Chondrocyte (in vitro differentiated cells): ENCODE measurements around the gene SAMD15. TPM values are rescaled to one million over a fixed set of nuclear protein-coding genes. Genes with fewer than 3 reads are reported as not detected.

Experiments used
- DNase-seq: peaks from one replicate; pipeline ENCODE4 v3.0.0; 2021; ENCODE audit warnings: mixed read lengths, low spot score
- H3K27ac Mint-ChIP-seq: one replicate; pipeline ENCODE4 v1.8.0; 2021; ENCODE audit warnings: mild to moderate bottlenecking, moderate library complexity, mixed read lengths; ENCODE audit not compliant: unreplicated experiment
- H3K27me3 Mint-ChIP-seq: 2 replicates; pipeline ENCODE4 v1.8.0; 2021; ENCODE audit warnings: low read depth, mixed read lengths
- H3K36me3 Mint-ChIP-seq: 2 replicates; pipeline ENCODE4 v1.8.0; 2021; ENCODE audit warnings: low read depth, mixed read lengths
- H3K4me1 Mint-ChIP-seq: 2 replicates; pipeline ENCODE4 v1.8.0; 2021; ENCODE audit warnings: low read depth, mild to moderate bottlenecking, mixed read lengths
- H3K4me3 Mint-ChIP-seq: one replicate; pipeline ENCODE4 v1.8.0; 2021; ENCODE audit warnings: mild to moderate bottlenecking, moderate library complexity, mixed read lengths; ENCODE audit not compliant: unreplicated experiment
- H3K9me3 Mint-ChIP-seq: 2 replicates; pipeline ENCODE4 v1.8.0; 2021; ENCODE audit warnings: low read depth, mixed read lengths
- total RNA-seq: library from RNA; stranded (reverse); gene quantifications from 3 replicates; pipeline ENCODE4 v1.2.1, GENCODE V29; 2021
- TF ChIP-seq, protein P1 (sequence below): fragments of 200-600 bp; sonication (generic); IDR thresholded peaks from 2 replicates; pipeline ENCODE4 v1.5.0; 2021; ENCODE audit warnings: antibody characterized with exemption, mild to moderate bottlenecking, moderate library complexity

Gene SAMD15
- total RNA-seq, 1 donor from 2014 or later = 1.2 TPM

DNA sequence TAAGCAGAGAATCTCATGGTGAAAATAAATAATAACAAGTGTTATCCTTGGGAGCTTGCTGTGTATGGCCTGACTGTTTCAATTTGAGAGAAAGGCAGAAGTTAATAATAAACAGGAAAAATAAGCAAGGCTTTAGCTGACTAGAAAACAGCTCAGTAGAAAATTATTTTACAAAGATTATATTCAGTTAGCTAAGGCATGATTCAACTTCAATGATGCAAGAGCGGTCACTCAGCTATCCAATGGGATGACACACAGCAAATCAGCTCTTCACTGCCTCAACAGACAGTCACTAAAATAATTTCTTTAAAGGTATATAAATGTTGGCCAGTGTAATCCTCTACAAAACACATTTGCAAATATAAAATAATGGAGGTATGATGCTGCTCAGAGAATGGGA, 37.8 kb upstream of the SAMD15 start:
- DNase-seq = no peak

DNA sequence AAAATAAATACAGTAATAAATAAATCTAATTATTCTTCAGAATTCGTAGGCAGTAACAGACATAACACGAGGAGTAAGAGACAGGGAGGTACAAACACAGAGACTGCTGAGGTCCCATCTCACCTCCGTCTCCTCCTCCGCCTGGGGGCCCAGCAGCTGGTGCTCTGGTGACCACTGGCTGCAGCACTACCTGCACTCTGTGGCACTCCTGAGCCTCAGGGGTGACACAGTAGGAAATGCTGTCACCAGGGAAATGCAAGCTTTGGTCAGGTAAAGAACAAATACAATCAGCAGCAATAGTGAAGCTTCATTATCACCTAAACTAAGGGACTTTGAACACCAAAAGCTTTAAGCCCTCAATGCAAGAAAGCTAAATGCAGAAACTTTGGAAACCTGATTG, 36.8 kb upstream of the SAMD15 start:
- no peak for DNase-seq
- H3K27me3 Mint-ChIP-seq = no peaks in the 10 kb centered on the region
- H3K27ac Mint-ChIP-seq = no peak overlapping the region
- peaks cover 2% of the 10 kb centered on the region for H3K4me1 Mint-ChIP-seq
- TF ChIP-seq, protein P1, sequence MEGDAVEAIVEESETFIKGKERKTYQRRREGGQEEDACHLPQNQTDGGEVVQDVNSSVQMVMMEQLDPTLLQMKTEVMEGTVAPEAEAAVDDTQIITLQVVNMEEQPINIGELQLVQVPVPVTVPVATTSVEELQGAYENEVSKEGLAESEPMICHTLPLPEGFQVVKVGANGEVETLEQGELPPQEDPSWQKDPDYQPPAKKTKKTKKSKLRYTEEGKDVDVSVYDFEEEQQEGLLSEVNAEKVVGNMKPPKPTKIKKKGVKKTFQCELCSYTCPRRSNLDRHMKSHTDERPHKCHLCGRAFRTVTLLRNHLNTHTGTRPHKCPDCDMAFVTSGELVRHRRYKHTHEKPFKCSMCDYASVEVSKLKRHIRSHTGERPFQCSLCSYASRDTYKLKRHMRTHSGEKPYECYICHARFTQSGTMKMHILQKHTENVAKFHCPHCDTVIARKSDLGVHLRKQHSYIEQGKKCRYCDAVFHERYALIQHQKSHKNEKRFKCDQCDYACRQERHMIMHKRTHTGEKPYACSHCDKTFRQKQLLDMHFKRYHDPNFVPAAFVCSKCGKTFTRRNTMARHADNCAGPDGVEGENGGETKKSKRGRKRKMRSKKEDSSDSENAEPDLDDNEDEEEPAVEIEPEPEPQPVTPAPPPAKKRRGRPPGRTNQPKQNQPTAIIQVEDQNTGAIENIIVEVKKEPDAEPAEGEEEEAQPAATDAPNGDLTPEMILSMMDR = no peak
- H3K36me3 Mint-ChIP-seq = peaks cover 21% of the 10 kb centered on the region
- no peak overlapping the region for H3K4me3 Mint-ChIP-seq
- no peaks in the 10 kb centered on the region for H3K9me3 Mint-ChIP-seq

More for the DNA sequence above, 37.8 kb upstream of the SAMD15 start:
- TF ChIP-seq, protein P1 = no peak
- no peak overlapping the region for H3K4me3 Mint-ChIP-seq
- no peaks in the 10 kb centered on the region for H3K9me3 Mint-ChIP-seq
- H3K4me1 Mint-ChIP-seq = peaks cover 2% of the 10 kb centered on the region
- H3K27ac Mint-ChIP-seq = no peak overlapping the region
- no peaks in the 10 kb centered on the region for H3K27me3 Mint-ChIP-seq
- H3K36me3 Mint-ChIP-seq = peaks cover 21% of the 10 kb centered on the region

DNA sequence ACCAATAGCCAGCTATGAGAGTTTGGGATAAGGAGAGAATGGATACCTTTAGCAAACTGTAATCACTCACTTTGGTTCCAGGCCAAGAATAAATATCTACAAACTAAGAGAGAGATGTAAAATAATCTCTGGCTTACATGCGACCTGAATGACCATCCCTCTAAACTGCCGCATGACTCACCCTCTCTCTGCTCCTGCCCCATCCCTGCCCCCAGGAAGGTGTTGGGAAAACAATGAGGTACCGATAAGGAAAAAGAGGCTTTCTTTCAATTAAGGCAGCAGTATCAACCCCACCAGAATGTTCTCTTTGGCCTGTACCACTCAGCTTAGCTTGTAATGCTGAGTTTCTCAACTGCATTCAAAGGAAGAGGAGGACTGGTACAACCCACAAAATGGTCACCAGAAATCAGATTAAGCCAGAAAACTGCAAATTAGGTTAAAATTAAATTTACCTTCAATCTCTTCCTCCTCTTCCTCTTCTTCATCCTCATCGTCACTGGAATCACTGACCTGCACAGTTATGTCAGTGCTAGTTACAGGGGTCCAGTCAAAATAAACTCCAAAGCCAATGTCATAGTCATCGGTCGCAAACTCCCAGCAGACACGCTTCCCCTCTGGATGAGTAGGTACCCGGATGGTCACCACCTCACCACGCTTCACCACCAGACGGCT, 34.3 kb upstream of the SAMD15 start:
- Mint-ChIP-seq H3K36me3 (peaks cover 19% of the 10 kb centered on the region), H3K9me3 (no peaks in the 10 kb centered on the region), H3K27me3 (no peaks in the 10 kb centered on the region), H3K27ac (no peak overlapping the region), H3K4me3 (no peak overlapping the region), H3K4me1 (peaks cover 4% of the 10 kb centered on the region)
- TF ChIP-seq, protein P1 = no peak
- DNase-seq = no peak

DNA sequence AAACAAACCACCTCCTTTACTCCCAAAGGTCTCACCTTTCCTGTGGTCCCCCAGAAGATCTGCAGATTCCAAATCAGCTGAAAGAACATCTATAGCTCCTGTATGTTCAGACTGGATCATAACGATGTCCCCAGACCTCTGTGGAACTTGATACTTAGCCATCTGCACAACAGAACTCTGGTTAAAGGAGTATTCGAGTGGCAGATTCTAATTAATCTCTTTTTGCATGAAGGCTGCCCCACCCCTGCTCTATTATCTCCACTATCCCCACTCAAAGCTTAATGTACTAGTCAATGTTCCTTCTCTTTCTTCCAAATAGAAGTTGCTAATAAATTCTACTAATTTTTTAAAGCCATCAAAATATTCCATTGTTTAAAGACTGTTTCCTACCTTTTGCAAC, 33.5 kb upstream of the SAMD15 start:
- no peak overlapping the region for H3K27ac Mint-ChIP-seq

DNA sequence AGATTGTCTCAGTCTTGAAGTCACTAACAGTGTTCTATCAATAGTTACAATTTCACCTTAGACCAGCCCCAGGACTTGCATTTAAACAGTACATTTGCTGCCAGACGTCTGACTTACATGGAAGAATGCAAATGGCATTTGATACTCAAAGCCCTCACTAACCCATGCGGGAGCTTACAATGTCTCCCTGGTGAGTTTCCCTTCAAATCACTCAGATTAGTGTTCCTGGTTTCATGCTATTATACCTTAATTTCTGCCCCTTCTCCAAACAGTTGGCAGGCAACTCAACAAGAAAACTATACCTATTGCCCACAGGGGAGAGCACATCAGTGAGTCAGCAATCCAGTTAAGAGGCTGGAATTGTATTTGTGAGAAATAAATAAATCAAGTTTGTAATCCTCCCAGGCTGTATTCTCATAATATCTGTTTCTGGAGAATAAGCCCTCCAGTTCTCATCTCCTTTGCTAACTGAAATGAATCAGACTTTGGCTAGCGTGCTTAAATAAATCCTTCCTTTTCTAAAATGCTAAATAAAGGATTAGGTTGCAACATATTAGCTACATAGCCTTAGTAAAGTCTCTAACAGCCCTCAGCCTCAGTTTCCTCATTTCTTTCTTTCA, 32.7 kb upstream of the SAMD15 start:
- H3K27me3 Mint-ChIP-seq = no peaks in the 10 kb centered on the region
- no peak for DNase-seq
- H3K36me3 Mint-ChIP-seq = peaks cover 21% of the 10 kb centered on the region
- H3K4me1 Mint-ChIP-seq = peaks cover 4% of the 10 kb centered on the region
- H3K9me3 Mint-ChIP-seq = no peaks in the 10 kb centered on the region
- H3K27ac Mint-ChIP-seq = no peak overlapping the region
- H3K4me3 Mint-ChIP-seq = no peak overlapping the region
- TF ChIP-seq, protein P1 = no peak

More for the DNA sequence above, 33.5 kb upstream of the SAMD15 start:
- TF ChIP-seq, protein P1 = no peak
- no peaks in the 10 kb centered on the region for H3K27me3 Mint-ChIP-seq
- no peak for DNase-seq
- H3K4me3 Mint-ChIP-seq = no peak overlapping the region
- peaks cover 4% of the 10 kb centered on the region for H3K4me1 Mint-ChIP-seq
- peaks cover 19% of the 10 kb centered on the region for H3K36me3 Mint-ChIP-seq
- H3K9me3 Mint-ChIP-seq = no peaks in the 10 kb centered on the region
